Measurements from ENCODE around the gene FUNDC1.
"Not testable (repeated sequence)": the region's sequence is repeated elsewhere in the genome, so short reads cannot be mapped to it uniquely, and the experiment has no call there.

FUNDC1 gene, protein sequence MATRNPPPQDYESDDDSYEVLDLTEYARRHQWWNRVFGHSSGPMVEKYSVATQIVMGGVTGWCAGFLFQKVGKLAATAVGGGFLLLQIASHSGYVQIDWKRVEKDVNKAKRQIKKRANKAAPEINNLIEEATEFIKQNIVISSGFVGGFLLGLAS

DNA sequence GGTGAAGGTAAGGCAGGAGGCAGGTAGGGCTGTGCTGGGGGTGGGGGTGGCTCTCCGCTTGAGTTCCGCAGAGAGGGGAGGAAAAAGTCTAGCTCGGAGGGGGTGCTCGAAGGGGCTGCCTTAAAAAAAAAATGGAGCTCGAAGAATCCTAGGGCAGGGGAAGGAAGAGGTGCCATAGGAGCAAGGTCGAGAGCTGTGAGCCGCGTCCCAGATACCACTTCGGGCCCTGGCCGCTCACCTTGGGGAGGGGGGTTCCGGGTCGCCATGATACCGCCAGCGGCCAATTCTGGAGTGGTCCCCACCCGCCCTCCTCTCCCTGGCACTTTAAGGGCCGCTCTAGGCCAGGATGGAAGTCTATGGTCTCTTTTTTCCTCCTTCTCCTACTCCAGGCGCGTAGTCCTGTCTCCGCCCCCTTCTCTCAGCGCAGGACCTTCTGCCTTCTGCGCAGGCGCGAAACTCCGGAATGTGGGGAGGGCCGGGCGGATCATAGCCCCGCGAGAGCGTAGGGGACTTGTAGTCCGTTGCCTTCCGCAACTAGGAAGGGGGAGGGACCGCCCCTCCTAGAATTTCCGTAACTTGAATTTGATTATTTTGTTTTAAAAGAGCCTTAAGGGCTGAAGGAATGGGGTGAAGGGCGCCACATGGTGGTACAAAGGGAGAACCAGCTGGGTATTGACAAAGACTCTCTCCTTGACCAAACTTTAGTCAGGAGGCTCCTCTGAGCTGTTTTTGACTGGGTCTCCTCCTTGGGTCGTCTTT, at the start of gene FUNDC1:
Gene FUNDC1 (minus strand): TSS at position 293 of the 759 bp plus-strand sequence. CDS start 27 bp downstream, at position 266.
- peak; percentile 94 for DNase-seq

DNA sequence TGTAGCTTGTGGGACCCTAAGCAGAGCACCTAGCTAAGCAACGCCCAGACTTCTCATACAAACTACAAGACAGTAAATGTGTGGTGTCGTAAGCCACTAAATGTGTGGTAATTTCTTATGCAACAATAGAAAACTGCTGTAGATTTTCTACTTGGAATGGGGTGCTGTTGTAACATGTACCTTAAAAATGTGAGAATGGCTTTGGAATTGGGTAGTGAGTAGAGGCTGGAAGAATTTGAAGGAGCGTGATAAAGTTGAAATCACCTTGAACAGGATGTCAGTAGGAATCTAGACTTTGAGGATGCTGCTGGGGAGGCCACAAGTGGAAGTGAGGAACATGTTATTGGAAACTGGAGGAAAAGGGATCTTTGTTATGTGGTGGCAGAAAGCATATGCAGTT, 43.2 kb upstream of the FUNDC1 start:
- no peak for DNase-seq

DNA sequence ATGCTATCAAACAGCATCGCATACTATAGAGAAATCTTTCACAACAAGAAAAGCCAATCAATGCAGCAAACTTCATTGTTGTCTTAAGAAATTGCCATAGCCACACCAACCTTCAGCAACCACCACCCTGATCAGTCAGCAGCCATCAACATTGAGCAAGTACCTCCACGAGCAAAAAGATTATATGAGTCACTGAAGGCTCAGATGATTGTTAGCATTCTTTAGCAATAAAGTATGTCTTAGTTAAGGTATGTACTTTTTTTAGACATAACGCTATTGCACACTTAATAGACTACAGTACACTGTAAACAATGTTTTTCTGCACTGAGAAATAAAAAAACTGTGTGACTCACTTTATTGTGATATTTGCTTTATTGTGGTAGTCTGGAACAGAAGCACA, 37.8 kb upstream of the FUNDC1 start:
- DNase-seq, result no peak

DNA sequence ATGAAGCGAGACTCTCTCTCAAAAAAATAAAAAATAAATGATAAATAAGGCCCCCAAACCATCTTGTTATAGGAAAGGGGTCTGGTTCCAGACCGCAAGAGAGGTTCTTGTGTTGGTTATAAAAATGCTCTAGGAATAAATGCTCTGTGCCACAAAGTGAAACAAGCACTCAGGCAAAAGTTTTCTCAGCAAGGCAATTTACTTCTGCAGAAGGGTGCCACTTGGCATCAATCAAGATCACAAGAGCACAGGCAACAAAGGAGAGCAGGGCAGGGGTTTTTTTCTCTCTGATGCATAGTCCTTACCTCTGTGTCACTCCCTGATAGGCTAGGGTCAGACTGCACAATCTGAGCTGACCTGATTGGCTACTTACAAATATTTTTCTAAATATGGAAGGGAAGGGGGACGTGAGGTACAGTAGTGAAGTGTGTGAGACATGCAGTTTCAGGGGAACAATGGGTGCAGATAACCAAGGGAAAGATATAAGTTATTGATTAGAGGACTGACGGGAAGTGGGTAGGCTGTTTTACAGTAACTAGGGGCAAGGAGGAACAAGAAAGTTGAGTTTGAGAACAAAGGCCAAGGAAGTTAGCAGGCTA, 29.8 kb upstream of the FUNDC1 start:
- no peak for DNase-seq

DNA sequence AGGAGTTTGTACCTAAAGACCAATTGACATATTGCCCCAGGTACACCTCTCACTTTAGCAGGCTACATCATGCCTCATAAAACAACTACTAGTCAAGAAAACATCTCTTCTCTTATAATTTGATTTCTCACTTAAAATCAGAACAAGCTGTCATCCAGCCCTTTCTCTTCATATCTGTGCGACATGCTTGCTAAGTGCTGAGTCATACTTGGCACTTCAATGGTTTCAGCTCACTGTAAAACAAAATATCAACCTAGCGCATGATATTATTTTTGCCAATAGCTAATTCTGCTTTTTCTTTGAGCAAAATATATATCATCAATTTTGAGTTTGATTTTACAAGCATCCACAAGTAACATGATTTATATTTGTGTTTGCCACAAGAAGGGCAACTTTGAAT, 27.9 kb upstream of the FUNDC1 start:
- no peak for DNase-seq

DNA sequence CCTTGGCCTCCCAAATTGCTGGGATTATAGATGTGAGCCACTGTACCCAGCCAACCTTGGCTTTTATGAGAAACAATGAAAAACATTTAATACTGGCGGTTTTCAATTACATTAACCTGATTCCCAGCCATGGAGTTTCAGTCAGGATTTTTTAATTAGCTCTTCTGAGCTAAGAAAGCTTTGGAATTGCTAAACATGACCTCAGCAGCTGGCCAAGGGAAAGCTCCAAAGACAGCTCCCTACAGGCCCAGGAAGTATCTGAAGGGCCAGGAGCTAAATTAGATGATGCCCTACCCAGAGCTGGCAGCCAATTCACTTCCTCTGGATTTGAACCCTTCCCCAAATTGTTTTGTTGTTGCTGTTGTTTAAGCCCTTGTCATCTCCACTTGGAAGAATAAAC, 26.5 kb upstream of the FUNDC1 start:
- DNase-seq, result no peak

DNA sequence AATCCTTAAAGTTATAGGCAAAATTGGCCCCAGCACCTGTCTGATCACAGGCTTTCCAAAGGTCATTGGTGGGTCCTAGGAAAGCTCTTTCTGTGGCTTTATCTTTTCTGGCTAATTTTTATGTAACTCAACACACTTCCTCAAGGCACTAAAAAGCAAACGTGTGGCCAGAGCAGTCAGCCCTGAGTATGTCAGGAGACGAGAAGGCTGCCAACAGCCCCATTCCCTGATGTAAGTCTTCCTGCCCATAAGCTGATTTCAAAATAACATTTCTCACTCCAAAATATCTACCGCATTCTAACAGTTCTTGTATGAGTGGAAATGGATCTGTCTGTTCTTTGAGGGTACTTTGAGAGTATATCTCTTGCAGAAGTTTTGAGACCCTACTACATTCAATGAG, 25.5 kb upstream of the FUNDC1 start:
- DNase-seq, result no peak

DNA sequence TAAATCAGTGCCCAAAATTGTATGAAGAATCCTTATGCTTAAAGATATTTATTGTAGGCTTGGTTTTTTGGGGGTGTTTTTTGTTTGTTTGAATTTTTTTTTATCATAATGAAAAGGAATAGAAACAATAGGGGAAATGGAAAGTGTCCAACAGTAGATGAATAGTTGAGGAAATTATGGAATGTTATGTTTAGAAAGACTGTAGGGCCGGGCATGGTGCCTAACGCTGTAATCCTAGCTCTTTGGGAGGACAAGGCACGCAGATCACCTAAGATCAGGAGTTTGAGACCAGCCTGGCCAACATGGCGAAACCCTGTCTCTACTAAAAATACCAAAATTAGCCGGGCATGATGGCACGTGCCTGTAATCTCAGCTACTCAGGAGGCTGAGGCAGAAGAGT, 19.2 kb upstream of the FUNDC1 start:
- not testable (repeated sequence) for DNase-seq

DNA sequence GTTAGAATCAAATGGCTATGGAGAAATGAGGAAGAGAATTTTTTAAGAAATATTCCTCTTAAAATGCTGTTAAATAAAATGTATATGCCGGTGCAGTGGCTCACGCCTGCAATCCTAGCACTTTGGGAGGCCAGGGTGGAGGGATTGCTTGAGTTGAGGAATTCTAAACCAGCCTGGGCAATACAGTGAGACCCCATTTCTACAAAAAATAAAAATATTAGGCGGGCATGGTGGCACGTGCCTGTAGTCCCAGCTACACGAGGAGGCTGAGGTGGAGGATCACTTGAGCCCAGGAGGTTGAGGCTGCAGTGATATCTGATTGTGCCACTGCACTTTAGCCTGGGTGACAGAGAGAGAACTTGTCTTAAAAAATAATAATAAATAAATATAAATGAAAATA, 7.9 kb upstream of the FUNDC1 start:
- no peak for DNase-seq

DNA sequence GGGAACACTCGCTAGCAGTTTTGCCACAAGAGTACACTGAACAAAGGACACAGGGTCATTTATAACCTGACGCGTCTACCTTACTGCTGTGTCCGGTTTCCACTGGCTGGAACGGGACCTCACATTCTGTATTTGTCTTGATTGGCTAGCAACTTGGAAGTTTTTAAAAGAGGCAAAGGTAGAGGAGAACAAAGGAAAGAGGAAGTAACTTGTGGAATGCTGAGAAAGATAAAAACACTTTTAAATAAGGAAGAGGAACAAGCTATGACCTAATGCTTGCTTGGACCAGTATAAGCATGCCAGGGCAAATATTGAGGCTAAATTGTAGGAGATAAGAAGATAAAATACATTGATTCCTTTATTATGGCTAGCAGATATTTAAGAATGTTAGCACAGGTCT, 2.8 kb upstream of the FUNDC1 start:
- DNase-seq, result not testable (repeated sequence)

DNA sequence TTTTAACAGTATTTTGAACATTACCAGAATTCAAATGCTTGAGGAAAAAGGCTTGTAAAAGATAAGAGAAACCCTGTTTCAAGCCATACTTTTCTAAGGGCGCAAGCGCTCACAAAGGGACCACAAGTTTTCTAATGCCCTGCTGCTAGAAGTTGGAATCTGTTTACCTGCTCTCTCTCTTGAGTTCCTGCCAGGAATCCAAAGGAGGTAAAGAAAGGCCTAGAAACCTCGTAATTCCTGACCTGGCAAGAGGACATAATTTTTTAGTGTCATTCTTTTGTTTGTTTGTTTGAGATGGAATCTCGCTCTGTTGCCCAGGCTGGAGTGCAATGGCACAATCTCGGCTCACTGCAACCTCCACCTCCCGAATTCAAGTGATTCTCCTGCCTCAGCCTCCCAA, 1.4 kb upstream of the FUNDC1 start:
- DNase-seq, result no peak

DNA sequence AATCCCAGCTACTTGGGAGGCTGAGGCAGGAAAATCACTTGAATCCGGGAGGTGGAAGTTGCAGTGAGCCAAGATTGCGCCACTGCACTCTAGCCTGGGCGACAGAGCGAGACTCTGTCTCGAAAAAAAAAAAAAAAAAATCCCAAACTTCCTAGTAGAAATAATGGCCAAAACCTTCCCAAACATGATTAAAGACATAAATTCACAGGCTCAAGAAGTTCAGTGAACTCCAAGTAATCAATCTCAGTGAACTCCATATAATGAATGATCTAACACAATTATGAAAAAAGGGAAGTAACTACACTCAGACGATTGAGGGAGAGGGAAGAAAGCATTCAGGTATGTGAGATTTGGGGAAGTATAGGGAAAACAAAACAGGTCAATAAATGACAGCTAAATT, 6.5 kb downstream of the FUNDC1 start:
- no peak for DNase-seq

DNA sequence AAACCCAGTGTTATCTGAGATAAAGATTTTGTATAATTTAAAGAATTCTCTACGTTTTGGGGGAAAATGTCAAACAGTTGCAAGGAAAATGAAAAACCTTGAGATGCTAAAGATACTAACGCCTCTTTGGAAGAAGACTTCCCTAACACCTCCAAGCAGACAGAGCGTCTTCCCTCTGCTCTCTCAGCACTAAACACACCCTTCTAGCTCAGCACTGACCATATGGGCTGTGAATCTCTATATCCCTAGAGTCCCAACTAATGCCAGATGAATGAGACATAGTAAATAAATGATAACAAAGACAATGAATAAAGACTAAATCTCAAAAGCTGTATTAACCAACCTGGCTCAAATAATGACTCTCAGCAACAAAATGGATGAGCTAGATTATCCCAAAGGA, 13.3 kb downstream of the FUNDC1 start:
- no peak for DNase-seq

DNA sequence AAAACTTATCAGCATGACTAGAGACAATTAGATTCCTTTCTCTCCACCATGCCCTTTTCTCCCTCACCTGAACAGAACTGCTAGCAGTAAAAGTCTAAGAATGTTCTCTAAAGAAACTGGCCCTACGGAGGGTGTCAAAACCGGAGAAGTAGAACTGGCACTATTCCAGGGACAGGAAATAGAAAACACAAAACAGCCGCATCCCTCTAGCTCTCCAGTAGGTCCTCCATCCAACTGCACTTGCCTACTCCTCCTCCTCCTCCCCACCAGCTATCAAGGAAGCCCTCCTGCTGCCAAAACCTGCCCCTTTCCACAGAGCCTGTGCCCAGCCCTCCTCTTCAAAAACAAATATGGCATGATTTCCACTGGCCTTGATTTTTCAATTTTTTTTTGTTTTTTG, 28.4 kb downstream of the FUNDC1 start:
- DNase-seq, result no peak

DNA sequence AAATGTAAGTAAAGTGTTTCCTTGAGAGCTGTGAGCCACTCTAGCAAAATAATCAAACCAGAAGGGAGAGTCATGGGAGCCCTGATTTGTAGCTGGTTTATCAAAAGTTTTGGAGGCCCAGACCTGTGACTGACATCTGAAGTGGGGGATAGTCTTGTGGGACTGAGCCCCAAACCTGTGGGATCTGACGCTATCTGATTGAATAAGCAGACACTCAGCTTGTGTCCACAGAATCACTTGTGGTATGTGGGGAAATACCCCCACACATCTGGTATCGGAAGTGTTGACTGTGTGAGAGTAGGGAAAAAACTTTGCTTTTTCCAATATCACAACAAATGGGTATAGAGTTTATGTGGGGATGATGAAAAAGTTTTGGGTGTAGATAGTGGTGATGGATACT, 35.4 kb downstream of the FUNDC1 start:
- DNase-seq, result no peak

DNA sequence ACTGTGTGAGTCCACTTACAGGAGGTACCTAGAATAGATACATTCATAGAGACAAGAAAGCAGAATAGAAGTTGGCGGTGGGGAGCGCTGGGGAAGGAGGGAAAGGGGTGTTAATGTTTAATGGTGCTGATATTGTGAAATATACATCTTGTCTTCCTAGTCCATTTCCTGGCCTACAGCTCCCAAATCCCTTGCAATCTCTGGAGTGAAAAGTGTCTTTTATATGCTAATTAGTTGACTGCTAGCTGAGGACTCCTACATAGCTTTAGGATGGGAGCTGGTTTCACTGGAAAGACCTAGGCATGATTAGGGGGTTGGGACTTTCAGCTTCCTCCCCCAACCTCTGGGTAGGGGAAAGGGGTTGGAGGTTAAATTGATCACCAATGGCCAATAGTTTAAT, 36.0 kb downstream of the FUNDC1 start:
- DNase-seq, result no peak

DNA sequence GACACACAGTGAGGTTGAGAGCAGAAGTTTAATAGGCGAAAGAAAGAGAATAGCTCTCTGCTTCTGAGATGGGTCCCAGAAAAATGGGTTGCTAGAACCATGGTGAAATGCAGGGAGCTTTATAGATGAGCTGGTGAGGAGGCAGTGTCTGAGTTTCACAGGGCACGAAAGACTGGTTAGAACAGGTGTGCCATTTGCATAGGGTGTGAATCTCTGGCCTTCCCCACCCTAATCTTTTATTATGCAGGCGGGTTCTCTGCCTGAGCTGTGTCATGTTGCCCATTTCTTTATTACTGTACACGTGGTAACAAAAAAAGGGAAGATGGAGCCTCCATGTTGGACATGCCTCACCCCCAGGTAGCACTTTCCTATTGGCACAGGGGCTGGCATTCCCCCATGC, 39.1 kb downstream of the FUNDC1 start:
- DNase-seq, result no peak

DNA sequence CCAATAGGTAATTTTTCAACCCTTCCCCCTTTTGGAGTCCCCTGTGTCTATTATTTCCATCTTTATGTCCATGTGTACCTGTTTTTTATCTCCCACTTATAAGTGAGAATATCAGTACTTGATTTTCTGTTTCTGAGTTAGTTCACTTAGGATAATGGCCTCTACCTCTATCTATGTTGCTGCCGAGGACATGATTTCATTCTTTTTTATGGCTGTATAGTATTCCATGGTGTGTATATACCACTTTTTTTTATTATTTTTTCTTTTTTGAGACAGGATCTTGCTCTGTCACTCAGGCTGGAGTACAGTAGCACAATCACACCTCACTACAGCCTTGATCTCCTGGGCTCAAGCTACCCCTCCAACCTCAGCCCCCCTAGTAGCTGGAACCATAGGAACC, 47.6 kb downstream of the FUNDC1 start:
- DNase-seq, result no peak

DNA sequence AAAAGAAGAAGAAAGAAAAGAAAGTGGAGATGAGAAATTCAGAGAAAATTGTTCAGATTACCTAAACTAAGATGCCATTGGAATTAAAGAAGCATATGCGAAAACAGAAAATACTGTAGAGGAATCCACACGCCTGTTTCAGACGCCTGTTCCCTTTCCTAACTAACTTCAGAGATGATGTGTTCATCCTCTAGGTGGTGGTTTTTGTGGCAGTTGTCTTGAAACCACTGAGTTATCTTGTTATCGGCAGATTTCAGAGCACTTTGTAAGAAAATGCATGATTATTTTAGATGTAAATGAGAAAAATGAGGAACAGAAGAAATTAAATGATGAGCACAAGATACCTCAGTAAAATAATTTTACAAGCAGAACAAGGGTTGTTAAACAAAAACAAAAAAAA, 48.3 kb downstream of the FUNDC1 start:
- DNase-seq, result no peak

DNA sequence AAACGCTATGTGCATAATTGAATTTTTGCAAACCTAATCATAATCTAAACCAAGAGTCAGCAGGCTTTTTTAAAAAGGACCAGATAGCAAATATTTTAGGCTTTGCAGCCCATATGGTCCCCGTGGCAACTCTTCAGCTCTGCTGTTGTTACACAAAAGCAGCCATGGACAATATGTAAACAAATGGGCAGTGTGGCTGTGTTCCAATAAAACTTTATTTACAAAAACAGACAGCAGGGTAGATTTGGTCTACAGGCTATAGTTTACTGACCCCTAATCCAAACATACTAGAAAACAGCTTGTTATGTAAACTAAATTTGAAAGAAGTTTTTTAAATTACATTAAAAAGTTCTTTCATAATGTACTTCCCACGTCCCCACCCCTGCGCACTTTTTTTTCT, 53.1 kb downstream of the FUNDC1 start:
- no peak for DNase-seq

DNA sequence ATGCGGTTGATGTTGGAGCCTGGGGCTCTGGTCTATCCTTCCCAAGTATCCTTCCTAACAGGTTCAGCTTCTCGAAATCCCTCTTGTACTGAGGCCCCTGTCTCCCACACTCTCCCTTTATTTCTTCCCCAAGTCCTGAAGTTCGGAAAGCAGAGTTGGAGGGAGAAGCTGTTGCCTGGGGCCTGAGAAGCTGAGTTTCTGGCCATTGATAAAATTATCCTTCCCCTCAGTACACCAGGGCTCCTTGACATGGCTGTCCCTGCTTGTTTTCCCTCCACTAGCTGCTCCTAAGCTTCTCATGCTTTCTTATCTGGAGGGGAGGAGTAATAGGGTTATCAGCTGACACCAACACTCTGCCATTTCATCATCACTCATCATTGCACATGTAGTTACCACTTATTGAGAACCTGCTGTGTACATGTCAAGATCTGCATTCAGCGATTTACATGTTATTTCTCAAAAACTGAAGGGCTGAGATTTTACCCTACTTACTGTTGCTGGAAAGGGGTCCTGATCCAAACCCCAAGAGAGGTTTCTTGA, 58.0 kb downstream of the FUNDC1 start:
- DNase-seq, result no peak

DNA sequence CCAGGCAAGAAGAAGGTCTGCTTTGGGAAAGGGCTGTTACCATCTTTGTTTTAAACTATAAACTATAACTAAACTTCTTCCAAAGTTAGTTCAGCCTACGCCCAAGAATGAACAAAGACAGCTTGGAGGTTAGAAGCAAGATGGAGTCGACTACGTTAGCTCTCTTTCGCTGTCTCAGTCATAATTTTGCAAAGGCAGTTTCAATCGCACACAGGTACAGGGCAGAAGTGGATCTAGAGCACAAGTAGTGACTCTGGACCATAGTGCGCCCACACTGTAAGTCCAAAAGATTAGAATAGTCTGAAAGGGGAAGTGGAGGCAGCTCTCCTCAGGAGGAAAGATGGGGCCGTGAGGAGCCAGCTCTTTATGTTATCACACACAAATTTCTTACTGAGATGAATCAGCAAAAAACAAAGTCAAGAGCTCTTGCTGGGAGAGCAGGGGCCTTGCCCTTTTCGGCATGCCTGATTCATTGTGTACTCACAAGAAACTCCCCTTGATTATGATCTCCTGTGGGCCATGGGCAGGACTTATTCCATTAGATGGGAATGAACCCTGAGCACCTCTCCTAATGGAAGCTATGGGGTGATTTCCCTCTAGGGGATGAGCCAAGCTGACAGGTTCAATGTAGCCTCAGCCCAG, 58.6 kb downstream of the FUNDC1 start:
- no peak for DNase-seq

DNA sequence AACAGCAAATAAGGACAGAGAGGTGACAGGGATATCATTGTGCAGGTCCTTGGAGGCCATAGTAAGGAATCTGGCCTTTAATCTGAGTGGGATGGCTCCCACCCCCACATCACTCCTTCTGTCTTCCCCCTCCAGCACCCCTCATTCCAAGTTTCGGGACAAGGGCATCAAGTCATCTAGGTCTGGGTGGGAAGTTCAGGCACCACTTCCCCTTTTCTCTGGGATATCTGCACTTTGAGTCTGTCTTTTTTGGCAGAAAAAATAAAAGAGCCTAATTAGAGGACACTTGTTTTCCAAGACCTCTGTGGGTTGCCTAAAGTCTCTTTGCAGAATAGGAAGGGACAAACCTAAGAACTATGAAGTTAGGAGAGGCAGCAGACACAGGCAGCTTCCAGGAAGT, 60.1 kb downstream of the FUNDC1 start:
- DNase-seq, result no peak

DNA sequence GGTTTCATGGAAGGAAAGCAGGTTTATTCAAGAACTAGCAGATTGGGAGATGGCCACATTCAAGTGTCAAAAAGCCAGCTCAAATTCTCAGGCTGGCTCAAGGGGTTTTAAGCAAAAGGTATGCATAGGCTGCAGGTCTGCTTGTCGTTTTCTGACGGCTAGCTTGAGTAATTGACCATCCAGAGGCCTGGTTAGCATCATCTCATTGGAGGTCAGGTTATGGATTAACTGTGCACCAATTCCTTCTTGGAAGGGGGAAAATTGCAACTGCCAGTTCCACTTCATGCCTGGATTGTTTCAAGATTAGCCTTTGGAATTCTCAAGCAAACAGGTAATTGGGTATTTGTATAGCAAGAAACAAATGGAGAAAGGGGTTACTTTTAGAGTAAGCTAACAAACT, 62.1 kb downstream of the FUNDC1 start:
- DNase-seq, result no peak

Measured in NCI-H345 (cell line).